Thymus (tissue), 11 donors: ENCODE data around the gene OR6P1. TPM values are rescaled to one million over a fixed set of nuclear protein-coding genes. Genes with fewer than 3 reads are reported as not detected.

Source experiments
- DNase-seq, 9 donors: peaks; one replicate each; pipeline ENCODE4 v3.0.0-alpha.2; 2013; ENCODE audit warnings: low spot score in 9 of 9, low read depth in 6 of 9, missing footprints in 1 of 9
- H3K27ac ChIP-seq, 2 donors: one replicate each; pipeline ENCODE4 v1.5.1; 2013; ENCODE audit warnings: control low read depth in 1 of 2, low read depth in 1 of 2, low read length in 1 of 2, mild to moderate bottlenecking in 1 of 2, moderate library complexity in 1 of 2
- H3K27me3 ChIP-seq, 2 donors: one replicate each; pipeline ENCODE4 v1.5.1; 2013; ENCODE audit warnings: low read length in 1 of 2; ENCODE audit not compliant: control insufficient read depth in 2 of 2, insufficient read depth in 1 of 2
- H3K36me3 ChIP-seq, 2 donors: one replicate each; pipeline ENCODE4 v1.5.1; 2013; ENCODE audit warnings: low read length in 1 of 2, mild to moderate bottlenecking in 1 of 2, moderate library complexity in 1 of 2; ENCODE audit not compliant: control insufficient read depth in 2 of 2, insufficient read depth in 2 of 2
- H3K4me1 ChIP-seq, 2 donors: one replicate each; pipeline ENCODE4 v1.5.1; 2013; ENCODE audit warnings: low read length in 2 of 2; ENCODE audit not compliant: control insufficient read depth in 2 of 2, insufficient read depth in 2 of 2
- H3K4me3 ChIP-seq, 2 donors: one replicate each; pipeline ENCODE4 v1.5.1; 2013; ENCODE audit warnings: low read length in 2 of 2, control low read depth in 1 of 2, mild to moderate bottlenecking in 1 of 2
- H3K9me3 ChIP-seq, 2 donors: one replicate each; pipeline ENCODE4 v1.5.1; 2013; ENCODE audit warnings: low read length in 1 of 2, mild to moderate bottlenecking in 1 of 2; ENCODE audit not compliant: control insufficient read depth in 2 of 2, insufficient read depth in 1 of 2
- WGBS: extraction: QIAGEN DNeasy Blood & Tissue Kit; methylation state at CpG from one replicate; pipeline ENCODE4 v1.1.7; 2013; 5-methylcytosine and 5-hydroxymethylcytosine counted together
- polyA plus RNA-seq: library from polyadenylated mRNA; stranded (reverse); fragments of 200-250 nt; gene quantifications from one replicate; pipeline ENCODE4 v1.2.3, GENCODE V29; 2013
- total RNA-seq: library from RNA; stranded (reverse); fragments of 120-200 nt; gene quantifications from one replicate; pipeline ENCODE4 v1.2.4, GENCODE V29; 2013
- donor health status: healthy.

Gene OR6P1
- total and polyA plus RNA-seq, 2 donors = not detected

- H3K4me3 ChIP-seq = no peak overlapping the region
- DNase-seq = peak in 4 of 9 donors; percentile 53 to 64 (median 60)
- H3K4me1 ChIP-seq = no peaks in the 10 kb centered on the region
- H3K36me3 ChIP-seq = no peaks in the 10 kb centered on the region
- 49% methylated on average over 2 of the region's 2 CpGs for WGBS
- no peaks in the 10 kb centered on the region for H3K9me3 ChIP-seq
- H3K27ac ChIP-seq = no peak overlapping the region
- H3K27me3 ChIP-seq = no peaks in the 10 kb centered on the region
Observed at GRCh38 chr1:158527190-158527815, 43.1 kb downstream of the OR6P1 start.

GRCh38 chr1:158521666-158522058 lies 48.7 kb downstream of the OR6P1 start:
- H3K27me3 ChIP-seq = no peaks in the 10 kb centered on the region
- no peaks in the 10 kb centered on the region for H3K36me3 ChIP-seq
- H3K4me1 ChIP-seq = no peaks in the 10 kb centered on the region
- 93% methylated on average over 2 of the region's 2 CpGs for WGBS
- H3K27ac ChIP-seq = no peak overlapping the region
- no peak for DNase-seq
- H3K4me3 ChIP-seq = no peak overlapping the region
- H3K9me3 ChIP-seq = no peaks in the 10 kb centered on the region

- no peaks in the 10 kb centered on the region for H3K9me3 ChIP-seq
- no peak for DNase-seq
- 96% methylated on average over 3 of the region's 3 CpGs for WGBS
- H3K4me3 ChIP-seq = no peak overlapping the region
- H3K4me1 ChIP-seq = no peaks in the 10 kb centered on the region
- no peaks in the 10 kb centered on the region for H3K36me3 ChIP-seq
- H3K27me3 ChIP-seq = no peaks in the 10 kb centered on the region
- H3K27ac ChIP-seq = no peak overlapping the region
Observed at GRCh38 chr1:158520955-158521665, 49.3 kb downstream of the OR6P1 start.

- WGBS = 95% methylated on average over 1 of the region's 1 CpG
Observed at GRCh38 chr1:158520021-158520420, 50.4 kb downstream of the OR6P1 start.

GRCh38 chr1:158516966-158517365 lies 53.4 kb downstream of the OR6P1 start:
- DNase-seq = no peak
- Histone ChIP-seq H3K36me3 (no peaks in the 10 kb centered on the region), H3K27ac (no peak overlapping the region)

More at GRCh38 chr1:158520021-158520420, 50.4 kb downstream of the OR6P1 start:
- no peaks in the 10 kb centered on the region for H3K27me3 ChIP-seq
- H3K4me3 ChIP-seq = no peak overlapping the region
- H3K4me1 ChIP-seq = no peaks in the 10 kb centered on the region
- no peaks in the 10 kb centered on the region for H3K36me3 ChIP-seq
- H3K9me3 ChIP-seq = no peaks in the 10 kb centered on the region
- H3K27ac ChIP-seq = no peak overlapping the region
- no peak for DNase-seq

More at GRCh38 chr1:158516966-158517365, 53.4 kb downstream of the OR6P1 start:
- no peaks in the 10 kb centered on the region for H3K27me3 ChIP-seq
- no peaks in the 10 kb centered on the region for H3K9me3 ChIP-seq
- H3K4me1 ChIP-seq = no peaks in the 10 kb centered on the region
- no peak overlapping the region for H3K4me3 ChIP-seq

Other genes with a start within 250 kb of the OR6P1 start
- 456 TPM for gene CD1B, start 239.0 kb downstream of the OR6P1 start, total RNA-seq
- gene CD1B, start 239.0 kb downstream of the OR6P1 start, polyA plus RNA-seq = 44.2 TPM
- 964 TPM for gene CD1E, start 216.7 kb downstream of the OR6P1 start, total RNA-seq
- gene CD1E, start 216.7 kb downstream of the OR6P1 start, polyA plus RNA-seq = 154 TPM
- 1.2 TPM for gene OR10T2, start 171.1 kb downstream of the OR6P1 start, total RNA-seq
- 0.02 TPM for gene OR10T2, start 171.1 kb downstream of the OR6P1 start, polyA plus RNA-seq
- gene OR10K2, start 144.3 kb downstream of the OR6P1 start, total RNA-seq = 0.05 TPM
- gene OR10K2, start 144.3 kb downstream of the OR6P1 start, polyA plus RNA-seq = 0.02 TPM
- not detected for gene OR10K1, start 108.7 kb downstream of the OR6P1 start, total RNA-seq
- 0.05 TPM for gene OR10K1, start 108.7 kb downstream of the OR6P1 start, polyA plus RNA-seq
- gene OR10R2, start 98.4 kb downstream of the OR6P1 start, total RNA-seq = not detected
- 0.39 TPM for gene OR10R2, start 98.4 kb downstream of the OR6P1 start, polyA plus RNA-seq
- not detected for gene OR6Y1, start 16.2 kb downstream of the OR6P1 start, total RNA-seq
- not detected for gene OR6Y1, start 16.2 kb downstream of the OR6P1 start, polyA plus RNA-seq
- gene OR10X1, start 9.3 kb upstream of the OR6P1 start, total RNA-seq = not detected
- not detected for gene OR10X1, start 9.3 kb upstream of the OR6P1 start, polyA plus RNA-seq
- gene OR10Z1, start 34.7 kb upstream of the OR6P1 start, total RNA-seq = under 0.01 TPM
- not detected for gene OR10Z1, start 34.7 kb upstream of the OR6P1 start, polyA plus RNA-seq
- gene SPTA1, start 116.1 kb upstream of the OR6P1 start, total RNA-seq = 4.6 TPM
- 0.41 TPM for gene SPTA1, start 116.1 kb upstream of the OR6P1 start, polyA plus RNA-seq
- not detected for gene OR6K2, start 130.1 kb upstream of the OR6P1 start, total RNA-seq
- gene OR6K2, start 130.1 kb upstream of the OR6P1 start, polyA plus RNA-seq = not detected
- gene OR6K3, start 150.1 kb upstream of the OR6P1 start, total RNA-seq = not detected
- gene OR6K3, start 150.1 kb upstream of the OR6P1 start, polyA plus RNA-seq = not detected
- not detected for gene OR6K6, start 184.1 kb upstream of the OR6P1 start, total RNA-seq
- gene OR6K6, start 184.1 kb upstream of the OR6P1 start, polyA plus RNA-seq = 0.02 TPM
- not detected for gene OR6N1, start 201.6 kb upstream of the OR6P1 start, total RNA-seq
- gene OR6N1, start 201.6 kb upstream of the OR6P1 start, polyA plus RNA-seq = not detected
- gene OR6N2, start 210.6 kb upstream of the OR6P1 start, total RNA-seq = not detected
- gene OR6N2, start 210.6 kb upstream of the OR6P1 start, polyA plus RNA-seq = not detected